Right lobe of liver (tissue), 4 donors: ENCODE measurements around the gene HPRT1.

Source experiments
- POLR2A ChIP-seq: fragments of 450-650 bp; IDR thresholded peaks from one replicate; pipeline ENCODE4 v1.6.1; 2017; ENCODE audit warnings: antibody characterized with exemption, mild to moderate bottlenecking
- TF ChIP-seq, protein P1 (sequence below), 4 donors: fragments of 200-600 bp in 3 of 4; fragments of 450-650 bp in 1 of 4; IDR thresholded peaks; one replicate each; pipeline versions ENCODE4 v1.5.1 to v1.8.0; 2016 to 2022; ENCODE audit warnings: antibody characterized with exemption in 4 of 4, mild to moderate bottlenecking in 2 of 4
- donor health status: DM: no; HTN: no; CAD: no.
- donor health status: DM: no; HTN: no; CAD: no.
- donor health status: DM: no; HTN: yes; CAD: no.

DNA sequence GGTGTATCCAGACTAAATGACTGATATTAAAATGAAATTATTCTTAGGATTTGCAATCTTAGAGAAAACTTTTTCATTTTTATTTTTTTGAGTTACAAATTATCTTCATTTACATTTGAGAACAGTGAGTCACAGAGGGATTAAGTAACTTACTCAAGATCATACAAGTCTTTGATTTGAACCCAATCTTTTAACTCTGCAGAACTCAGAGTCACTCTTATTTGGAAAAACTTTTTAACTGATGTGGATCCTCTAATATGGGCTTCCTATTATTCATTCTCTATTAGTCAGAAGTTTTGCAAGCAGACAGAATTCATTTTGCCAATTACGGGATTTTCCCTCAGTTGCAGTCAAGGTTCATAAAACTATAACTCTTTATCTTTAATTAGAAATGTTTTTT lies 20.1 kb downstream of the HPRT1 start:
- TF ChIP-seq, protein P1, sequence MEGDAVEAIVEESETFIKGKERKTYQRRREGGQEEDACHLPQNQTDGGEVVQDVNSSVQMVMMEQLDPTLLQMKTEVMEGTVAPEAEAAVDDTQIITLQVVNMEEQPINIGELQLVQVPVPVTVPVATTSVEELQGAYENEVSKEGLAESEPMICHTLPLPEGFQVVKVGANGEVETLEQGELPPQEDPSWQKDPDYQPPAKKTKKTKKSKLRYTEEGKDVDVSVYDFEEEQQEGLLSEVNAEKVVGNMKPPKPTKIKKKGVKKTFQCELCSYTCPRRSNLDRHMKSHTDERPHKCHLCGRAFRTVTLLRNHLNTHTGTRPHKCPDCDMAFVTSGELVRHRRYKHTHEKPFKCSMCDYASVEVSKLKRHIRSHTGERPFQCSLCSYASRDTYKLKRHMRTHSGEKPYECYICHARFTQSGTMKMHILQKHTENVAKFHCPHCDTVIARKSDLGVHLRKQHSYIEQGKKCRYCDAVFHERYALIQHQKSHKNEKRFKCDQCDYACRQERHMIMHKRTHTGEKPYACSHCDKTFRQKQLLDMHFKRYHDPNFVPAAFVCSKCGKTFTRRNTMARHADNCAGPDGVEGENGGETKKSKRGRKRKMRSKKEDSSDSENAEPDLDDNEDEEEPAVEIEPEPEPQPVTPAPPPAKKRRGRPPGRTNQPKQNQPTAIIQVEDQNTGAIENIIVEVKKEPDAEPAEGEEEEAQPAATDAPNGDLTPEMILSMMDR (IDR thresholded peaks at IDR 0.05): no peak
- no peak for TF ChIP-seq POLR2A
